HG02610 (cell line): Measurements from ENCODE around the gene STMN3.
"Not testable (repeated sequence)": the region's sequence is repeated elsewhere in the genome, so short reads cannot be mapped to it uniquely, and the experiment has no call there.

Experiments
- ATAC-seq: cut with Tn5 transposase; IDR thresholded peaks from one replicate; pipeline ENCODE4 v1.9.1; 2021; ENCODE audit warnings: mild to moderate bottlenecking, moderate library complexity; ENCODE audit not compliant: unreplicated experiment

STMN3 gene

DNA sequence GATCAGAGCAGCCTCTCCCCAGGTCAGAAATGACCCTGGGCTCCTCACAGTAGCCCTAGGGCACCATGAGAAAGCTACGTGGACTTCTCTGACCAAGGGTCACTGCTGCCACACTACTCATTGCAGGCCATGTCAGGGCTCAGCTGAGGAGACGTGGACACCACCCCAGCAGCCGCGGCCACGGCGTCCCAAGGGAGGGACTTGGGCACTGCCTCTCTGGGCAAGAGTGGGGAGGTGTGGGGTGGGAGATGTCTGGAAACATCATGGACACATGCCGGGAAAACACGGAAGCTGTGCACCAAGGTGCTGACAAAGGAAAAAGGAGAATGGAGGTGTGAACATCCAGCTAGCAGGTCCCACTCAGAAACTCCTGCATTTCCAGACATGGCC, 35.4 kb downstream of the STMN3 start:
- ATAC-seq = no peak

DNA sequence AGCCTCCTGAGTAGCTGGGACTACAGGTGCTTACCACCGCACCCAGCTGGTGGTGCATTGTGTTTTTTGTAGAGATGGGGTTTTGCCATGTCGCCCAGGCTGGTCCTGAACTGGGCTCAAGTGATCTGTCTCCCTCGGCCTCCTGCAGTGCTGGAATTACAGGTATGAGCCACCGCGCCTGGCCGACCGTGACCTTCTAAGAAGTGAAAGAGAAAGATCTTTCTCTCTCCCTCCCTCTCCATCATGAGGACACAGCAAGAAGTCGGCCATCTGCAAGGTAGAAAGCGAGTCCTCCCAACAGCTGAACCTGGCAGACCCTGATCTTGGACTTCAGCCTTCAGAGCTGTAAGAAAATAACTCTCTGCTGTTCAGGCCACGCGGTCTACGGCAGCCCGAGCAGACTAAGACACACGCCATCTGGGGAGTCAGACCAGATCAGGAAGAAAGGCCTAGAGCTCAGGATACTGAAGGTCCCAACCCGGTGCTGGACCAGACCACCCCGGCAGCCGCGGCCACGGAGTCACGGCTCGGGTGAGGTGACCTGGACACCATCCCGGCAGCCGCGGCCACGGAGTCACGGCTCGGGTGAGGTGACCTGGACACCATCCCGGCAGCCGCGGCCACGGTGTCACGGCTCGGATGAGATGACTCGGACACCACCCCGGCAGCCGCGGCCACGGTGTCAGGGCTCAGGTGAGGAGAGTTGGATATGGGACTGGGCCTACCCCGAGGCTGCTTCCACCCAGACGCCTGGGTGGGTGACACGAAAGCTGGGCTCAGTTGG, 35.9 kb downstream of the STMN3 start:
- no peak for ATAC-seq

DNA sequence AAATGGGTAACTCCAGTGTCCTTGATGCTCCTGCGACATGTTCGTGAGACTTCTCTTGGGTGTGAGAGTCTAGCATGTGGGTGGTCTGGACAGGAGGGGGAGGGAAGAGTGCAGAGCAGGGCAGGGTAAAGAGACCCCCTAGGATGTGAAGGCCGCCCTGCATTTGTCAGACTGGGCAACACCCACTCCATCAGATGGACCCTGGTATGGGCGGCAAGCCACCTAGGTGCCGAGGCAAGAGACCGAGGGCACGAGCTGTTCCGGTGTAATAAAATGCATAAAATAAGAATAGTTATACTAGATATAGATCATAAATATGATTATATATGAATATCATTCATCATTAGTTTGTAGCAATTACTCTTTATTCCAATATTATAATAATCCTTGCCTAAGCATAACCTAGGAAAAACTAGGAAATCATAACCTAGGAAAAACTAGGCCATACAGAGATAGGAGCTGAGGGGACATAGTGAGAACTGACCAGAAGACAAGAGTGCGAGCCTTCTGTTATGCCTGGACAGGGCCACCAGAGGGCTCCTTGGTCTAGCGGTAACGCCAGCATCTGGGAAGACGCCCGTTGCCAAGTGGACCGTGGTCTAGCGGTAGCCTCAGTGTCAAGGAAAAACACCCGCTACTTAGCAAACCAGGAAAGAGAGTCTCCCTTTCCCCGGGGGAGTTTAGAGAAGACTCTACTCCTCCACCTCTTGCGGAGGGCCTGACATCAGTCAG, 39.2 kb downstream of the STMN3 start:
- not testable (repeated sequence) for ATAC-seq

DNA sequence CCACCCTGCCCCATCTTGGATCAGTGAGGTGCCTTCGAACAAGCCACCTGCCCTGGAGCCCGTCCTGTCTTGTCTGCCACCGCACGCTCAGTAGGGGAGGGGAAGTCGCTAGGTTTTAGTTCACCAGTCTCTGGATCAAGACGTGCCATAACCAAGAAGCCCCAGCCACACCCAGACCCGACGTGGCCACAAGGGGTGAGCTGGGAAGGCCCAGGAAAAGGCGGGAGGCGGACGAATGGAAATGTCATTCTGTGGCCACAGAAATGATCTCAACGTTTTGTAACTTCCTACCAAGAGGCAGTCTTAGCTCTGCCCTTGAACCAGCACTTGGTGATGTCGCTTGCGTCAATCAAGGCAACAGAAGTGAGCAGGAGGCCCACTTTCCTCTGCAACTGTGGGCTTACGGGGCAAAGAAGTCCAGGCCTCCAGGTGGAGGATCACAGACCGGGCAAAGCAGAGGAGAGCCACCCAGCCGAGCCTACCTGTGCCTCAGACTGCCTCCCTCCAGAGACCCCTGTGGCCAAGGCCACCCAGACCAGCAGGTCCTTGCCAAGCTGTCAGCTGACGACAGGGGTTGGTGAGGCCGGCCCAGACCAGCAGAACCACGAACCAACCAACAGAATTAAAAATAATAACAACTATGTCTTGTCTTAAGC, 40.8 kb downstream of the STMN3 start:
- ATAC-seq = no peak

DNA sequence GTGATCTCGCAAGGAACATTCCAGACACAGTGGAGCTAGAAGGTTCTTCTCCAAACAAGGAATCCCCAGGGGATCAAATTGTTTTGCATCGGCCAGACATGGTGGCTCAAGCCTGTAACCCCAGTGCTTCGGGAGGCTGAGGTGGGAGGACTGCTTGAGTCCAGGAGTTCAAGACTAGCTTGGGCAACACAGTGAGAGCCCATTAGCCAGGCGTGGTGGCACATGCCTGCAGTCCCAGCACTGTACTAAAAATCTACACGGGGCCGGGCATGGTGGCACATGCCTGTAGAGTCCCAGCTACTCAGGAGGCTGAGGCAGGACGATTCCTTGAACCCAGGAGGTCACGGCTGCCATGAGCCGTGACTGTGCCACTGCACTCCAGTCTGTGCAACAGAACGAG, 41.6 kb downstream of the STMN3 start:
- ATAC-seq = no peak

DNA sequence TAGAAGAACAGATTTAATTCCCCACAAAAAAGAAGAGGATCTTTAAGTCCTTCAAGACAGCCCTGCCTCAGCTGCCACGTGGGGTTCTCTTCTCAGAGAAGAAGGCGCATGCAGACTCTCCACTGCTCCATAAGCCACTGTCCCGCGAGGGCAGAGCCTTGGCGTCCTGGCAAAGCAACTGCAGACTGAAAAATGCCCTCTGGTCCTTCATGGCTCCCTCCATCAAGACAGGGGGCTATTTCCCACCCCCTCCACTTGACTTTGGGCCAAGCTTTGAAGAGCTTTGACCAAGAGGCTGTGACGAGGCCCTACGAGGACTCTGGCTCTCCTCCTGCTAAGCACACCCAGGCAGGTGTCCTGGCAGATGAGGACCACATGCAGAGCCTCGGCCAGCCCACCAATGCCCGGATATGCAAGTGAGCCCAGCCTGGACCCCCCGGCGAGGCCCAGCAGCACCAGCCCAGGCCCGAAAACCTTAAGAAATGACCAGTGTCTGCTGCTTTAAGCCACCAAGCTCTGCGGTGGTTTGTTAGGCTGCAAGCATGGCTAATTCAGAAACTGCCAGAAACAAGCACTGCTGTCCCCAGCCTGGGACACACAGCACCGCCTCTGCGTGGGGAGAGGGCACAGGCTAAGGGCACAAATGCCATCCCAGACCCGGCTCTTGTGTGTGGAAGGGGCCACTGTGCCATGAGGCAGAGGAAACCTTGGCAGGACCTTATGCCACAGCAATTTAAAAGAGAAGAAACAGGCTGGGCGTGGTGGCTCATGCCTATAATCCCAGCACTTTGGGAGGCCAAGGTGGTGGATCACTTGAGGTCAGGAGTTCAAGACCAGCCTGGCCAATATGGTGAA, 42.4 kb downstream of the STMN3 start:
- ATAC-seq = no peak

DNA sequence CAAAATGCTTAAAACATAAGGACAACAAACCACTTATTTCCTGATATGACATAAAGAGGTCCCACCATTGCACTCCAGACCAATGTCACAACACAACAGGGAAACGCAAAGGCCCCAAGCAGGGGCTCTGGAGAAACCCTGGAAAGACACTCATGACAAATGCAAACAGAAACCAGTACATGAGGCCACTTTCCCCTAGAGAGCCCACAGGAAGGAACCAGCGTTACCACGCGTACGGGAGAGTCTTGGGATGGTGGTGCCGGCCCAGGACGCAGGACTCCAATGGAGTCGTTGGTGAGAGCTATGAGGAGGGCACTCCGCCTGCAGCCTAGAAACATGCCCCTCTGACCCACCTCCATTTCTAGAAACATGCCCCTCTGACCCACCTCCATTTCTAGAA, 46.5 kb downstream of the STMN3 start:
- ATAC-seq = no peak

DNA sequence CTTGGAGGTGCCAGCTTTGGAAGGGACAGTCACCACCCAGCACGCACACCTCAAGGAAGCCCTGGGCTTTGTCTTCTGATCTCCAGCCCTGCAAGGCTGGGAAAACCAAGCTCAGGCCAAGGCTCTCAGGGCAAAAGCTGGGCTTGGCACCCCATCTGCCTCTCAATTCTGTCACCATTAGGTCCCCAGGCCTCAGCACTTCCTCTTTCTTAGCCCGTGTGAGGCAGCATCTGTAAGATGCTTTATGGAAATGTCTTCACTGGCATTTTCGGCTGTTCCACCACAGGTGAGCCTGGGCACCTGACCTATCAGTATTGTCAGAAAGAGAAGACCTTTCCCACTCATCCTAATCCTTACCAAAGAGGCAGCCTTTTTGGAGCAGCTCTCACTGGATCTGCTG, 50.9 kb downstream of the STMN3 start:
- no peak for ATAC-seq

DNA sequence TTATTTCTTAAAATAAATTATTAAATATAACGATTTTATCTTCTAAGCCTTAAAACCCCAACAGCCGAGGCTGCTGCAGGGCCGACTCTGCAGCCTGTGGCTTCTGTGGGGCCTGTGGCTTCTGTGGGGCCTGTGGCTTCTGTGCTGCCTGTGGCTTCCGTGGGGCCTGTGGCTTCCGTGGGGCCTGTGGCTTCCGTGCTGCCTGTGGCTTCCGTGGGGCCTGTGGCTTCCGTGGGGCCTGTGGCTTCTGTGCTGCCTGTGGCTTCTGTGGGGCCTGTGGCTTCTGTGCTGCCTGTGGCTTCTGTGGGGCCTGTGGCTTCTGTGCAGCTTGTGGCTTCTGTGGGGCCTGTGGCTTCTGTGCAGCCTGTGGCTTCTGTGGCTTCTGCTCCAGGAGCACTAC, 51.5 kb downstream of the STMN3 start:
- not testable (repeated sequence) for ATAC-seq

DNA sequence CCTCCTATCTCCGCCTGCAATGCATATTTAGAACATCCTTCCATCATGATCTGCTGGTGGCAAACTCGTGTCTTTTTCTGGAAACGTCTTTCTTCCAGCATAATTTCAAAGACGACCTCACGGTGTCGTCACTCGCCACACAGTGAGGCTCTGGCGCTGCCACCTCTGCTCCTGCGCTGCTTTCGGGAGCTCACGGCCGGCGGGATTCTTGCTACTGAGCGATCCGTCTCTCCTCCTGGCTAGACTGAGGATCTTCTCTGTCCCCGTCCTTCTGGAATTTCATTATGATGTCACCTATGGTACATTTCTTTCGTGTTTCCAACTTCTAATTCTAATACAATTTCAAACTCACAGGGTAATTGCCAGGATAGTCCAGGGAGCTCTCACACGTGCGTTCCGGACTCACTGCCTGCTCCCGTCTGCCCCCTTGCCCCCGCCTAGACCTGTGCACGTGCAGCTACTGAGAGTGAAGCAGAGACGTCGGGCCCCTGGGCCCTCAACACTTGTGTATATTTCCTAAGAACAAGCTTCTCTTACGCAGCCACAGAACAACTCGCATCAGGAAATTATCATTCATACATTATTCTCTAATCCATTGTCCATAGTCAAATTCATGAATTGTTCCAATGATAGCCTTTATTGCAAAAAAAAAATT, 53.7 kb downstream of the STMN3 start:
- no peak for ATAC-seq

DNA sequence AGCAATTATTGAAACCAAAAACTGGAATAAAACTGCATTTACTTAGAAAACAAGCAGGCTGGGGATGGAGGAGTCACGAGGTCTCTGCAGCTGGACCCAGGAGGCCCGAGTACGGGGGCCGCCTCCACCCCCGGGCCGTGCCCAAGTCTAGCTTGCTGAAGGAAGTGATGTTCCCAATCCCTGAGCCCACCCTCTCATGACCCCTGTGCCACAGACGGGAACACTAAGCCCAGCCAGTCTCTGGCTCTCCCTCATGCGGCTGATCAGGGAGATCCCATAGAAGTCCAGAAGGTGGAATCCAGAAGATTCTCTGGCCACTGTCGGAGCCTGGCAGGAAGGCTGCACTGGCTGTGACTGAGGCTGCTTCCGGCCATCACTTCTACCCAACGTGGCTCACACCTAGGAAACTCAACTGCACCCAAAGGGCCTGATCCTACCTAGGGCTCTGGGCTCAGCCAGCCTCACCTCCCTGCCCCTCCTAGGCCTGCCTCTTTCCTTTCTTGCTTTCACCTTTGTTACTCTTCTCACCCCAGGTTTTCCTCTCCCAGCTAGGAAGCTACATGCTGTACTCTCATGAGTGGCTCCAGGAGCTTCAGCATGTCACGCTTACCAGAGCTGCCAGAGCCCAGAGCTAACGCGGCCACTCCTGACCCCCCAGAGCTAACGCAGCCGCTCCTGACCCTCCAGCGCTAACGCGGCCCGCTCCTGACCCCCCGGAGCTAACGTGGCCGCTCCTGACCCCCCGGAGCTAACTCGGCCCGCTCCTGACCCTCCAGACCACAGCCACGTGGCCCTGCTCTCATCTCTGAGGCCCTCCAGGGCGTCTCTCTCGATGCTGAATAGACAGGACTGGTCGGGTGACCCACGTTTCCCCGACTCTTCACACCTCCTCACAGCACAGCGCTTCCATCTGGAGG, 54.5 kb downstream of the STMN3 start:
- no peak for ATAC-seq

DNA sequence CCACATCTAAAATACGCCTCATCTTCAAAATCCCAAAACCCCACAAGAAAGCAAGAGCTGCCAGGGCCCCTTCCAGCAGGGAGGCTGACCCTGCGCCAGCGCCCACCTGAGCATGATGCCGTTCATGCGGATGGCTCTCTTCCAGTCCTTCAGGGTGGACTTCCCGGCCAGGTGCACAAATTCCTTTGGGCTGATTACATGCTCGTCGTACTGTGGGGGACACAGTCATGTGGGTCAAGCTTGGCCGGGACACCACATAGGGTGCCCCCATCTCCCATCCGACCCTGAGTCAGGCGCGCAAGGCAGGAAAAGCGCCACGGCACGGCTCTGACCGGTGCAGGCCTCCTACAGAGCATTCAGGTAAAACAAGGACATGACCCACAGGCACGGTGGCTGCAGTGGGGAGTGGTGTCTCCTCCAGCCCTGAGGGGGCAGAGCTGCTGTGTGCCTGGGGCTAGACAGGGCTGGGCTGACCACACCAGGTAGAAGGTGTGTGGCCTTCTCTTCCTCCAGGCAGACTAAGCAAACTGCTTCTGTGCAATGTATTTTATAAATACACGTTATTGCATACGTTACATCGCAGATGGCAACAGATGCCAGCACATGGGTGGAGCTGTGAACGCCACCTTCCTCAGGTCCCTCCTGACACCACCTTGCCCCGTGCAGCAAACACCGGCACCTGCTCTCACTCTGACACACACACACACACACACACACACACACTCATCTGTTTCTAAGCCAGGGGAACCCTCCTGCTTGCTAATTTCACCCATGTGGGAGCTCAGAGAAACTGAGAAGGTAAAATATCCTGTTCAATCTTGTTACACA, 55.4 kb downstream of the STMN3 start:
- ATAC-seq = no peak

DNA sequence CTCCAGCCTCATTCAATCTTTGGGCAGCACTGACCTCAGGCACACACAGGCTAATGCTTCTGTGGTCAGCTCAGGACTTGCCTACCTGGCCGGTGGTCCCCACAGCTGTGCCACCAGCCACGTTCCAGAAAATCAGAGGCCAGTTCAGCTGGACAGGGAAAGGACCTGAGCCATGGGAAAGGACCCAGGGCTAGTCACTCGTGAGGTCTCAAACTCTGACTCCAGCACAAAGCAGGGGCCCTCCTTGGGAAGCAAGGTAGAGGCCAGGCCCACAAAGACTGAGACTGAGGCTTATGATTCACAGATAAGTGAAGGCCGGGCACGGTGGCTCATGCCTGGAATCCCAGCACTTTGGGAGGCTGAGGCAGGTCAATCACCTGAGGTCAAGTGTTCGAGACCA, 56.8 kb downstream of the STMN3 start:
- no peak for ATAC-seq

DNA sequence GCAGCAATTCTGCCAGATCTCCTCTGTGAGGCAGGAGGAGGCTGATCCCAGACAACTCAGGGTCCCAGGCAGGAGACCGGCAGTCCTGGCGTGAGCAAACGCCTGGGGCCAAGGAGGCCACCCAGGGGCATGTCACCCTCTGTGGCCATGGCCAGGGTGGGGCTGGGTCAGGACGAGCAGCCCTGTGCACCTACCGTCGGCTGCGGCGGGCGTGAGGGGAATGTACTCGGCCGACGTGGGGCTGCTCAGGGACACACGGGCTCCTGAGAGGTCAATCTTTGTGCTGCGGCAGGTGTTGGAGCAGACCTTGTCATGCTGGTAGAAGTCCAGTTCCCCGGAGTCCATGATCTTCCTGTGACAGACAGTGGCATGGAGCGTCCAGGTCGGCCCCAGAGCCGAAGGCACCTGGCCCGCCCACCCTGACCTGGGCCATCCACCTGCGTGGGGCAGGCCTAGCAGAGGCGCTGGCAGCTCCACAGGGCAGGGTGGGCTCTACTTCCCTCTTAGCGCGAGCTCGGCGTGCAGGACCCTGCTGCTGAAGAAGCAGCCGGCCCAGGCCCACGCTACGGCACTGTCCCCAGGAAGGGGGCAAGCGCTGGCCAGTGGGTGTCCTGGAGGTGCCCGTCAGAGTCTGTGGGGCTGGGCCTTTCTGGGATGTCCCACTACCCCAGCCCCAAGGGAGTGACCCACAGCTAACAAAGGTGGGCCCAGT, 57.7 kb downstream of the STMN3 start:
- ATAC-seq = no peak

DNA sequence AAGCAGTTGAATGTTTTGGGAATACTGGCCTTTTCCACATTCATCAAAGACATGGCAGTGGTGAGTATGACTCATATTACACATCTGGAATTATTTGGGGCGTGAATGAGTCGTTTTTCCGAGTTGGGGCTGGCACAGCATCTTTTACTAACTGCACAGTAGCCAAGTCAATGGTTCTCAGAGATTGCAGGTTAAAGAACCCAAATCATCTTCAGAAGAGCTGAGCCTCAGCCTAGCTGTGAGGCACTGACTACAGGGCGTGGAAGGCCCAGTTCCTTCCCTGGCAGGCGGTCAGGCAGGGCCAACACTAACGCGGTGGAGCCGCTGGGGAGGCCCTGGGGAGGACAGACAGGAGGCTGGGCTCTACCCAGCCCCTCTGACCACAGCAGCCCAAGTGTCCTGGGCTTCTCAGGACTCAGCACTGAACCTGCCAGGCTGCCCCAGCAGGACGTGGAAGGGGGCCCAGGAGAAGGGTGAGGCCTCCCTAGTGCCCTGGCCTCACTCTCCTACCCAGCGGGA, 59.1 kb downstream of the STMN3 start:
- ATAC-seq = no peak

DNA sequence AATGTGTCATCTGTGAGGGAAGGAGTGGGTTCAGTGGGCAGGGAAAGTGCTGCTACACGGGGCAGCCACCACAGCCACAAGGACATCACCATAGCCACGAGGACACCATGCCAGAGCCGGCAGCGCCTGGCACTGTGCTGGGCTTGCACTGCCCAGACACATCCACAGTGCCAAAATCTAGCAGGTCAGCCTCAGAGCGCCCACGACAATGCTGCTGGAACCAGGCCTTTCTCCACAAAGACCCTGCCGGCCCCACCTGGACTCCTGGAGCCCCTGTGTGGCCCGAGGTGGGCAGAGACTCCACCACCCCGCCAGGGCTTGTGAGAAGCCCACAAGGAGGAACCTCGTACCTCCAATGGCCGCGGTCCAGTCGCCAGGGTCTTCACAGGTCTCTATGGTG, 60.6 kb downstream of the STMN3 start:
- no peak for ATAC-seq

DNA sequence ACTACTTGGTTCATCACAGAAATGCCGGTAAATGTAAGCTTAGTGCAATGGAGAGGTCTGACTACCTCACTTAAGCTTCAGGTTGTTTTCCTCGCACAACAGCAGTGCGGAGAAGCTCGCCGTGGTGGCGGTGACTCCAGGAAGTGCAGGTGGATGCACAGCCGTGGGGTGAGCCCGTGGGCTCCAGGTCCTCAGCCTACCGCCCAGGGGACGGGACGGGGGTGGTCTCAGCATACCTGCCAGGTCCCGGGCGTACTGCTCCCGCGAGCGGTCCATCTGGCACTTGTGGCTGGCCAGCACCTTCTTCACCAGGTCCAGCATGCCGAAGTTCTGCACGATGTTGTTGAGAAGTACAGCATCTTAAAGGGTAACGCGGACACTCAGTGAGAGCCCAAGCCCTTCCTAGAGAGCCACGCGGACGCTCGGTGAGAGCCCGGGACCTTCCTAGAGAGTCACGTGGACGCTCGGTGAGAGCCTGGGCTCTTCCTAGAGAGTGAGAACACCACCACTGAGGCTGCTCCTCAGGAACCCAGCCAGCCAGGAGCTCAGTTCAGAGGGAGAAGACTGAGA, 61.4 kb downstream of the STMN3 start:
- no peak for ATAC-seq
